ENCODE measurements around the gene CAPZB. TPM values are rescaled to one million over a fixed set of nuclear protein-coding genes. Genes with fewer than 3 reads are reported as not detected.
A peak's percentile ranks its signal among the peaks of the same experiment; 100 is the strongest.

The CAPZB gene
- total RNA-seq, 3 donors from 2014 or later = 112 to 114 (median 113) TPM

DNA sequence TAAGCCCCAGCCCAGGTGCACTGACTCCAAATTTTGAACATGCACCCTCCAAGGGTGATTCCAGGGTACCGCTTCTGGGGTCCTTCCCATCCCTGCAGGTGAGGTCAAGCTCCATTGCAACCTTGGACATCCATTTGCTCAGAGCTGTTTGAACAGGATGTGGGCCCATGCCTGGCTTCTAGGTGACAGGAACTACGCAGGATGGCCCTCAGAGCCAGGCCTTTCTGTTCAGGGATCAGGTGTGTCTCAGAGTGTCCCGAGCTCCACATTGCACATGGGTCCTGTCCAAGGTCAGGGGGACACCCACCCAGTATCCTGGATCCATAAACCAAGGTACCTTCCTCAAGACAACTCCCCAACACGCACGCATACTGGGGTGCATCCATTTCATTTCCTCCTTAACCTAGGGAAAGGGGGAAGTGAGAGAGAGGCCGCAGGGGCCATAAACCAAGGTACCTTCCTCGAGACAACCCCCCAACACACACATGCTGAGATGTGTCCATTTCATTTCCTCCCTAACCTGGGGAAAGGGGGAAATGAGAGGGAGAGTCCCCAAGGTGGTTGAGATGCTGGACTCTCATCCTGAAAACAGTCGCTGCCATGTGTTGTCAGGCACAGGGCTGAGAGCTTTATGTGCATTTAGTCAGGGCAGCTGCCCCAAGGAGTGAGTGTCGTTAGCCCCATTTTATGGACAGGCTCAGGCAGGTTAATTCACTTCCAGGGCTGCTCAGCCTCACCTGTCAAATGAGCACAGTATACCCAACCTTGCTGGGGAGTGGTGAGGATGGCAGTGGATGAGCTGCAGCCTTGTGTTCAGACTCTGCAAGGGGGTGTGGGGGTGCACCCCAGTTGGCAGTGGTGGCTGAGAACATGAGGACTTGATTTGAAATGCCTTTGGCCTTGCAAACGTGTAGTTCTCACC is 171.1 kb downstream of the CAPZB start:
- Histone ChIP-seq H3K36me3 (no peaks in the 10 kb centered on the region), H3K27me3 (no peaks in the 10 kb centered on the region), H3K9me3 (no peaks in the 10 kb centered on the region), H3K27ac (no peak overlapping the region), H3K4me3 (no peak overlapping the region), H3K4me1 (peaks cover 5 to 6% of the 10 kb centered on the region in 2 donors)
- DNase-seq (ENCODE audit: low spot score in 2 of 2) = no peak
- TF ChIP-seq POLR2AphosphoS5 (IDR thresholded peaks at IDR 0.05) (no peak), POLR2A (IDR thresholded peaks at IDR 0.05) (no peak)
- TF ChIP-seq, protein P1, sequence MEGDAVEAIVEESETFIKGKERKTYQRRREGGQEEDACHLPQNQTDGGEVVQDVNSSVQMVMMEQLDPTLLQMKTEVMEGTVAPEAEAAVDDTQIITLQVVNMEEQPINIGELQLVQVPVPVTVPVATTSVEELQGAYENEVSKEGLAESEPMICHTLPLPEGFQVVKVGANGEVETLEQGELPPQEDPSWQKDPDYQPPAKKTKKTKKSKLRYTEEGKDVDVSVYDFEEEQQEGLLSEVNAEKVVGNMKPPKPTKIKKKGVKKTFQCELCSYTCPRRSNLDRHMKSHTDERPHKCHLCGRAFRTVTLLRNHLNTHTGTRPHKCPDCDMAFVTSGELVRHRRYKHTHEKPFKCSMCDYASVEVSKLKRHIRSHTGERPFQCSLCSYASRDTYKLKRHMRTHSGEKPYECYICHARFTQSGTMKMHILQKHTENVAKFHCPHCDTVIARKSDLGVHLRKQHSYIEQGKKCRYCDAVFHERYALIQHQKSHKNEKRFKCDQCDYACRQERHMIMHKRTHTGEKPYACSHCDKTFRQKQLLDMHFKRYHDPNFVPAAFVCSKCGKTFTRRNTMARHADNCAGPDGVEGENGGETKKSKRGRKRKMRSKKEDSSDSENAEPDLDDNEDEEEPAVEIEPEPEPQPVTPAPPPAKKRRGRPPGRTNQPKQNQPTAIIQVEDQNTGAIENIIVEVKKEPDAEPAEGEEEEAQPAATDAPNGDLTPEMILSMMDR (IDR thresholded peaks at IDR 0.05) = no peak
- intact Hi-C loops (cut with DNase I; ENCODE audit: low total_unique reads) = no loop called here

DNA sequence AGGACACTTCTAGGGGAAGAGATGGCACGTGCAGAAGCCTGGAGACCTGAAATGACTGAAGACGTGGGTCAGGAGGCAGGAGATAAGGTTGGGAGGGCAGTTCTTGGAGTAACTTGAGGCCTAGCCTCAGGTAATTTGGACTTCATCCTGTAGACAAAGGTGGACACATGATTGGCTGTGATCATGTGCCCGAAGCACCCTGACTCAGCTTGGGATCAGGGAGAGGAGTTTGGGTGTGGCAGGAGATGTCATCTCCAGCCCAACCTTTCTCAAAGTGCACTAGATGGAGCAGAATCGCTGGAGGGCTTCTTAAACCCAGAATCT is 171.7 kb downstream of the CAPZB start:
- Histone ChIP-seq H3K4me3 (peak overlapping the region in 1 of 3 donors; percentile 96), H3K36me3 (no peaks in the 10 kb centered on the region), H3K27ac (no peak overlapping the region), H3K9me3 (no peaks in the 10 kb centered on the region), H3K4me1 (peaks cover 5 to 6% of the 10 kb centered on the region in 2 donors), H3K27me3 (no peaks in the 10 kb centered on the region)
- TF ChIP-seq POLR2A (IDR thresholded peaks at IDR 0.05) = no peak
- no peak for TF ChIP-seq POLR2AphosphoS5 (IDR thresholded peaks at IDR 0.05)
- TF ChIP-seq, protein P1 (IDR thresholded peaks at IDR 0.05) = no peak
- no peak for DNase-seq (ENCODE audit: low spot score in 2 of 2)
- intact Hi-C loops (cut with DNase I; ENCODE audit: low total_unique reads) = no loop called here

DNA sequence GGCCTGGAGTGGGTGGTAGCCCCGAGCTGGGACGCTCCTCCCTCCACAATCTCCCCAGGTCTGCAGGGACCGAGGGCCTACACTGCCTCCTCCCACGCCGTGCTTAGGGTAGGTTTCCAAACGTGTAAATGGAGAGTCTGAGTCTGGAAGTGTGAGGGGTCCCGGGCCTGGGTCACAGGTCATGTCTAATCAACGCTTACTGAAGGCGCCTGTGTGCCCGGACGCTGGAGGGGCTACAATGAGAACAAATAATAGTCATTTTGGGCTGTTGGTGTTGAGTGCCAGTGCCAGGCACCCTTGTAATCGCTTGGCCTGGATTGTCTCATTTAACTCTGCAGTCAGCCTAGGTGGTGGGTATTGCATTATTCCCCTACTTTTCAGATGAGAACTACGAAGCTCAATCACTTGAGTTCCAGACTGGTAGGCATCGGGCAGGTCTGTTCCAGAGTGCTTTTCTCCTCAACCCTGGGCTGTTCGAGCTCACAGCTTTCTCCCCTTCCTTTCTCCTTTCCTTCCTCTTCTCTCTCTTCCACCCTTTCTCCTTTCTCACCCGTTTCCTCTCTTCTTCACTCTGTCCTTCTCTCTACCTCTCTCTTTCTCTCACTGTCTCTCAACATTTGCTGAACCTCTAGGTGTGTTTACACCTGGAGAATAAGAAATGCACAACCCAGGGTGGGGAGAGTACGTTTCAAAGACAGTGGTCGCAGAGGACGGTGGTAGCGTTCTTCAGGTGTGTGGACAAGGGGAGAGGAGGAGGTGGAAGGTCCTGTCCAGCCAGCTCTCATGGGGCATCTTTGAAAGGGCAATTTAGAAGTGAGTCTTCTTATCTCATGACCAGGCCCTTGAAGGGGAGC is 172.3 kb downstream of the CAPZB start:
- H3K4me3 ChIP-seq = peak overlapping the region; percentile 81 to 96 (median 92)
- no peak for TF ChIP-seq POLR2AphosphoS5 (IDR thresholded peaks at IDR 0.05)
- H3K4me1 ChIP-seq = peaks cover 5 to 6% of the 10 kb centered on the region in 2 donors
- no peaks in the 10 kb centered on the region for H3K27me3 ChIP-seq
- no peaks in the 10 kb centered on the region for H3K36me3 ChIP-seq
- no peak for DNase-seq (ENCODE audit: low spot score in 2 of 2)
- H3K9me3 ChIP-seq = no peaks in the 10 kb centered on the region
- H3K27ac ChIP-seq = peak overlapping the region; percentile 88 to 93
- intact Hi-C loops (cut with DNase I; ENCODE audit: low total_unique reads) = no loop called here

DNA sequence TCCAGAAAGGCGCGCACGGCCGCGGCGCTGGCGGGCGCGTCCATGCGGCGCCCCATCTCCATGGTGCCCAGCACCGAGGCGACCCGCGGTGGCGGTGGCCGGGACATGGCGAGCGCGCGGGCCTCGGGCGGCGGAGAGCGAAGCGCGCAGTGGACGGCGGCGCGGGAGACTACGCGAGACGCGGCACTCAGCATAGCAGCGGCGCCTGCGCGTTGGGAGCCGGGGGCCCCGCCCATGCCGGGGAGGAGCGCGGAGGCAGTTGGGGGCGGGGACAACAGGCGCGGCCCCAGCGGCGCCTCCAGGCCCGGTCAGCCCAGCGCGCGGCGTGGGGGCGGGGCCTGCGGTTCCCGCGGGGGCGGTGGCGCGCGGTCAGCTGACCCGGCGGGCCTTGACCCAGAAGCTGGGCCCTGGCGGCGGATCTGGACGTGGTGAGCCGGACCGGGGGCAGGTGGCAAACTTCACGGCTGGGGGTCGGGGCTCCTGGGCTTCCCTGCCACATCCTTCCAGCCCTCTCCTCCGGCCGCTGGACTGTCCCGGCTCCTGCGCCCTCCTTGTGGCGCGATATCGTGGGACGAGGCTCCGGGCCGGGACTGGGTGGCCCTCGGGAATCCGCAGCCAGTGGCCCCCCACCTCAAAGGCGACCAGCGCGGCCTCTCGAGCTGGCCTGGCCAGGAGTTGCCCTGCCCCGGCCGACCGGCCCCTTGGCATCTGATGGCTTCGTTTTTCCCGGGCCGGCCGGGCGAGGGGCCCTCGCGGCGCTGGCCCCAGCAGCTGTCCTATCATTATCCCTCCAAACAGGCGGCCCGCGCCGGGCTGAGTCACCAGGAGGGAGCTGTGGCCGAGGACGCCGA is 173.2 kb downstream of the CAPZB start, which contains the start of the genes AKR7A2 and SLC66A1:
TSS of gene AKR7A2 (minus strand) at position 214 of the 851 bp plus-strand sequence. CDS start at position 194, 20 bp downstream.
TSS of gene SLC66A1 (plus strand) at position 396 of the 851 bp plus-strand sequence. CDS start 5,352 bp downstream, outside the sequence.
- peaks cover 5 to 6% of the 10 kb centered on the region in 2 donors for H3K4me1 ChIP-seq

More for the DNA sequence above, 173.2 kb downstream of the CAPZB start, which contains the start of the genes AKR7A2 and SLC66A1:
- DNase-seq (ENCODE audit: low spot score in 2 of 2) = peak; percentile 89
- intact Hi-C loops (cut with DNase I; ENCODE audit: low total_unique reads) = no loop called here
- H3K36me3 ChIP-seq = no peaks in the 10 kb centered on the region
- peak within 1 kb of the TSS; percentile 88 to 93 for H3K27ac ChIP-seq
- H3K27me3 ChIP-seq = no peaks in the 10 kb centered on the region
- H3K4me3 ChIP-seq = peak within 1 kb of the TSS; percentile 81 to 96 (median 92)
- H3K9me3 ChIP-seq = no peaks in the 10 kb centered on the region
- TF ChIP-seq POLR2AphosphoS5 (IDR thresholded peaks at IDR 0.05) (peak; percentile 31 to 59 (median 50)), POLR2A (IDR thresholded peaks at IDR 0.05) (no peak)
- TF ChIP-seq, protein P1 (IDR thresholded peaks at IDR 0.05) = peak in 1 of 3 donors; percentile 33

Data from breast epithelium (tissue), 4 donors.